HG02840 (cell line): Measurements from ENCODE around the gene OLFML2B.

Experiments used
- ATAC-seq: cut with Tn5 transposase; IDR thresholded peaks from one replicate; pipeline ENCODE4 v1.9.1; 2021; ENCODE audit warnings: mild to moderate bottlenecking, moderate library complexity, moderate number of reproducible peaks; ENCODE audit not compliant: unreplicated experiment, low FRiP score

Gene OLFML2B

DNA sequence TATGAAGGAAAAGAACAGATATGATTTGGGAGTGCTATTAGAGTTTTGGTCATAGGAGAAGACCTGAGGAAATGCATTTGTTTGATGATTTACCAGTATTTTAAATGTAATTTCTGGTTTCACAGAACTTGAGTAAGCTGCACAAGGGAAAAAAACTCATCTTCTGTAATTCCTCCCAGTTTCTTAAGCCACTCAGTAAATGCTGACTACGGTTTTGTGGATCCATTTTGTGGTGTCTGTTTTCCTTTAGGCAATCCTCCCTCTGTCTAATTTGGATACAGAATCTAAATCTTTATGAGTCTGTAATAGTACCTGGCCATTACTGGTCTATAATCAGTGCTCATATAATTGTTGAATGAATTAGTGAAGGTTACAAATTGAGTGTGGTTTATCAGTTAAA lies 72.0 kb downstream of the OLFML2B start:
- ATAC-seq, result no peak

DNA sequence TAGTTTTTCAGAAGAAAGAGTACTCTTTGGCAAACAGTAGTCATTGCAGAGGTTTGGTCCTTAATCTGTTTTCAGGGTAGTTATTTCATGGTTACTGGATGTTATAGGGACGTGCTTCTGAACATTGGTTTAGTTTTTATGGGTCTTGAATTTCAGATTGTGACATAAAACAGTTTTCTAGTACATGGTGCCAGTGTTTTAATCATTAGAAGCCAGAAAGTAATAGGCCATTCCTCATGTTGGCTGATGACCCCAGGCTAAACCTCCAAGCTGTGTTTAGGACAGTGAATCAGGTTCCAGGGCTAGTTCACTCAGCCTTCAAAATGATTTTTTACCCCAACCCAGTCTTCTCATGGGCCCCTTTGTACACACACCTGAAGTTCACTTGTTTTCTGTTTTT lies 73.3 kb downstream of the OLFML2B start:
- no peak for ATAC-seq

DNA sequence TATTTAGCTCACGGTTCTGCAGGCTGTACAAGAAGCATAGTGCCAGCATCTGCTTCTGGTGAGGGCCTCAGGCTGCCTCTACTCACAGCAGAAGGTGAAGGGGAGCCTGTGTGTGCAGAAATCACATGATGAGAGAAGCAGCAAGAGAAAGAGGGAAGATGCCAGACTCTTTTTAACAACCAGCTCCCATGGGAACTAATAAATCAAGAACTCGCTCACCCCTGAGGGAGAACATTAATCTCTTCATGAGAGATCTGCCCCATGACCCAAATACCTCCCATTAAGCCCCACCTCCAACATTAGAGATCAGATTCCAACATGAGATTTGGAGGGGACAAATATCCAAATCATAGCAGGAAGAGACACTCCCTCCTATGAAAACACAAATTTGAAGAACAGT lies 74.1 kb downstream of the OLFML2B start:
- ATAC-seq, result no peak

DNA sequence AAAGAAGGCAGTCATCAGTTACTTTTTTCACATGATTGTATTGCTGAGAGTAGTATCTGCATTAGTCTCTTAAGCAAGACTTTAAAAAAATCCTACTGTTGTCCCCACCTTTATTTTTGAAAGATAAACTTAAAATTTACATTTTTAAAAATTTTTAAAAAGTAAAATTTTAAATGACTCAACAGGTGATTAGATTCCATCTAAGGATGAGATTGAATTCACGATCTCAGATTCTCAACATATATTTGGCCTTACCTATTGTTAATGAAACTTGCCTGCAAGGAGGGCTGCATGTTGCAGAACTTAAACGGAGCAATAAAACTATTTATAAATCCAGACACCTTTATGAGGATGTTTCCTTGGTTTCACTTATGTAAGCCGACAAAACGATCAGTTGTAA lies 75.2 kb downstream of the OLFML2B start:
- ATAC-seq, result no peak

DNA sequence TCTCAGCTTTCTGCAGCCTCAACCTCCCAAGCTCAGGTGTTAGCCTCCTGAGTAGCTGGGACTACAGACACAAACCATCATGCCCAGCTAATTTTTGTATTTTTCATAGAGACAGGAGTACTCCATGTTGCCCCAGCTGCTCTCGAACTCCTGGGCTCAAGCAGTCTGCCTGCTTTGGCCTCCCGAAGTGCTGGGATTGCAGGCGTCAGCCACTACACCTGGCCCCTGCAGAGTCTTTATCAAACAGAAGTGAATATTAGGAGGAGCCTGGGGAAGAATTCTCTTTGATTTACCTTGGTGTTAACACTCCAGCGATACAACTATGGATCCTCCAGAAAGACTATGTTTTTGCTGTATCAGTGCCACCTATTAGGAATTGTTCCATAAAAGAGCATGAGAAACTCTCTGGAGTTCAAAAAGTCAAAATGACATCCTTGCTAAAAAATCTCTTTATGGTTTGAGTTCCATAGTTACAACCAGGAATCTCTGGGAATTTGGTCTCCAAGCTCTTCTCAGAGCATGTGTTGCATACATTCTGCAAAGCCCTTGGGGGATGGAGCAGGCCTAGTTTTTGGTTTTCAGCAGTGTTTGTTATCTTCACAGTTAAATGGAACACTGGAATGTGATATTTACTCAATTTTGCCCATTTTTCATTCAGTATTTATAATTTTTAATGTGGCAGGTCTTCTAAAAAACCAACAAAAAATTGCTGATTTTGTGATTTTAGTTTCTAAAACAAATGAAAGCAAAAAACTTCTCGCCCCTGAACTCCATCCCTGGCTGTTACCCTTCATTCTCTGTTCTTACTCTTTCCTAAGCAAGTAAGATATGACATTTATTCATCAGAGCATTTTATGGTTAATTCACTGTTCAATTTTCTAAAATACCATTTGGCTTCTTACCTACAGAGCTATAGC lies 77.3 kb downstream of the OLFML2B start:
- ATAC-seq, result no peak

DNA sequence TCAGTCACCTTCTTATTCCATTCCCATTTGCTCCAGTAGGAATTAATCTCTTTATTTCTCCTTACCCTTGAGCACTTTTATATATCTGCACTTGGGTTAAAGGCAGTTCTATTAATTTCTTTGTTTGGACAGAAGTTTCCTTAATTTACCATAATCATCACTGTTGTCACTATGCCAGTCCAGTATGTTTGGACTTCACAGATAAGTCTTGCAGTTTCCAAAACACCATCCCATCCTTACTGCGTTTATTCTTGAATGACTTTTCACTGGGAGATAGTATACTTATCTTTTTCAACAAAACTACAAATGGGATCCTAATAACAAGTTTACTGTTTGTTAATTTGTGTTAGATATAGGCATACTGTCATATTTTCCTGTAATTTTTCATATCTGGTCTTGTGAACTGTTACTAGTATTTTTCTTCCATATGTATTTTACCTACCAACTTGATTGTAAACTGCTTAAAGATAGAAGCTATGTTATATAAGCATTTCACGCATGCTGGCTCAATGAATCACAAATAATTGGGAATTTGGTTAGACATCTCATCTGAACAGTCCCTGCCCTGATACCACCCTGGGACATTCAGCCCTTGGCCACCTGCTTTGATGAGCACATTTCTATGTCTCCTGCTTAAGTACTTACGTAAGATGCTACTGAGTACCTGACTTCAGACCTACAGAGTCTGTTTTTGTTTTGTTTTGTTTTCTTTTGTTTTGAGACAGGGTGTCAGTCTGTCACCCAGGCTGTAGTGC lies 78.2 kb downstream of the OLFML2B start:
- no peak for ATAC-seq

DNA sequence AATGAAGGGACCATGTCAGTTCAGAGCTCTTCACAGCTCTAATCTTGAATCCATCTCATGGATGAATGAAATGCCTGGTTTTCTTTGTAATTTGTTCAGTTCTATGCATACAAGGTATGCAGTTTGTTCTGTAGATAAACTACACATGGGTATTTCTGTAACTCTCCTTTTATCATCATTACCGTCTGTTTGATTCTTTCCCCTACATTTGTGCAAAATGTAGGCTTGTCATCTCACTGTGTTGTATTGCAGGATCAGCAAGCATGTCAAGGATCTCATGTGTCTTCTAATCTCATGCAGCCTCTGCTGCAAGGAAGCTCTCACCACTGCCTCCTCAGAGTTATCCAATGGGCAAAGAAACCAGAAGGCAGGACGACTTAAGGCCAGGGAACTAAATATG lies 79.3 kb downstream of the OLFML2B start:
- ATAC-seq, result no peak

DNA sequence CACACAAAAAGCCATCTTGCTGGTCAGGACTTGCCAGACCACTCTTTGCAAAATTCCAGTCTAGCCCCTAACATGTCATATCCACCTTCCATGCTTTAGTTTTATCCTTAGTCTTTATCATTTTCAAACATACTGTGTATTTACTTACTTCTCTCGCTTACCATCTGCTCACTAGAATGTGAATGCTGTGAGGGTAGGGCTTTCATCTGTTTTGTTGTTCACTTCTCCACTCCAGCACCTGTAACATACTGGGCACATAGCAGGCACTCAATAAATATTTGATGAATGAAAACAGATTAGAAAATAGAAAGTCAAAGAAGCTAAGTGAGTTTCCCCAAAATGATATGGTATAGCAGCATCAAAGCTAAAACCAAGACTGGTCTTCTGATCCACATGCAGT lies 79.9 kb downstream of the OLFML2B start:
- ATAC-seq, result no peak

DNA sequence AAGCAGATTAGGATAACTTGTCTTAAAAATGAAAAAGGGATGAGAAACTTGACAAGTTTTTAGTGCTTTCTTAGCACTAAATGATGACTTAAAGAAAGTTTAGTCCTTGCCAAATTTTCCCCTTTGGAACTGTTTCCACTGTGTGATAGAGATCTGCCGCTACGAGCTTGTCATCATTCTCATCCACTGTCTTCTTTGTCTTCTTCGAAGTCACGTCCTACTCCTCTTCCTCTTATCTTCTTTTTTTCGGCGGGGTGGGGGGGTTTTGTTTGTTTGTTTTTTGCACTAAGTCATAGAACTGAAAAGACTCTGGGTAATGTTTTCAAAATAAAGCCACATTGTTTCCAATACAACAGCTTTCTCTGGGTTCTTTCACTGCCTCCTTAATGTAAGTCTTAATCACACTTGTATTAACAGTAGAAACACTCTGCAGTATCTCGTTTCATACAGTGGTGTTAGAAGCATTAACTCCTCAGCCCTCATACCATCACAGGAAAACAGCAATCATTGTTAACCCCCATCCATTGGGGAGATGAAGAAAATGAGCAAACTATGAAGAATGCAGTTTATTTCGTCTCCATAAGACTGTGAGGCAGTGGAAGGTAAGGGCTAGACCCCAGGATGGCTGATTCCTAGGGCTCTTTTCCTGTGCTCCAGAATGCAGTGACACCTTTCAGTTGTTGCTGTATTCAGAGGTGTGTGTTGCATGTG lies 81.8 kb downstream of the OLFML2B start:
- ATAC-seq, result no peak

DNA sequence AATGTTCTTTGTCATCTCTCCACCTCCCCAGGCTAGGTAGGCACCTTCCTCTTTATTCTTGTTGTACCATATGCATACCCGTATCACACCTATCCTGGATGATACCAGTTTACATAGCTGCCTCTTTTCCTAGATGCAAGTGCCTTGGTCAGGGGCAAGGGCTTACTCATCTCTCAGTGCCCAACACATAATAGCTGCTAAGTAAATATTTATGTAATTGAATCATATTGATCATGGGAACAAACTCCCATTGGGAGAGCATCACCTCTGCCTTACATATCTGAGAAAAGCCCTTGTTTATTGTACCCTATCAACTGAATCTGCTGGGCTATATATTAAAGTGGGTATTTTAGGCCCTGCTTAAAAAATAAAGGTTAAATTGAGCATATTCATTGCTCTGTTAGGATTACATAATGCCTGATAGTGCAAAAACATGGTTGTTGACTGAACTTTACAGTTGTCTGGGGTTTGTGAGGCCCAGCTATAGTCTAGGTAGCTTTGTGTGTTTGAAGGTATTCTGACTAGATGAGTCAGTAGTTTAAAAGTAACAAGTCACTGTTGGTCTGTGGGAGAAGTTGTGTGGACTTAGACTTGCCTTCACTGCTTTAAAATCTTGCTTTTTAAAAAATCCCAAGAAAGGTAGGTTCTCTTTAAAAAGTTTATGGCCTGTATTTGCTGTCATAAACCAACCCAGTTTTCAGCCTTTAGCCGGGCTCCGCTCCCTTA lies 82.6 kb downstream of the OLFML2B start:
- ATAC-seq, result no peak

DNA sequence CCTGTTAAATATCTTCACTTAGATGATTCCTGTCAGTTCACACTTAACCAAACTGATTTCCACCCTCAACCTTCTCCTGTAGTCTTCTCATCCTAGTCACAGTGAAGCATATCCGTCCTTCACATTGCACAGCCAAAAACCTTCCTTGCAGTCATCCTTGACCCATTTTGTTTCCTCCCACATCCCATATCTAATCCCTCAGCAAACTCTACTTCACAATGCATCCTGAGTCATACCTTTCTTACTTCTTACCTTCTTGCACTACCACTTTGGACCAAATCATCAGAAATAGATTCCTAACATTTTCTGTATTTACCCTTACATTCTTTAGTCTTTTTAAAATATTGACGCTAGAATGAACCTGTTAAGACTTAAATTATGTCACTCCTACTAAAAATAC lies 86.9 kb downstream of the OLFML2B start:
- no peak for ATAC-seq

DNA sequence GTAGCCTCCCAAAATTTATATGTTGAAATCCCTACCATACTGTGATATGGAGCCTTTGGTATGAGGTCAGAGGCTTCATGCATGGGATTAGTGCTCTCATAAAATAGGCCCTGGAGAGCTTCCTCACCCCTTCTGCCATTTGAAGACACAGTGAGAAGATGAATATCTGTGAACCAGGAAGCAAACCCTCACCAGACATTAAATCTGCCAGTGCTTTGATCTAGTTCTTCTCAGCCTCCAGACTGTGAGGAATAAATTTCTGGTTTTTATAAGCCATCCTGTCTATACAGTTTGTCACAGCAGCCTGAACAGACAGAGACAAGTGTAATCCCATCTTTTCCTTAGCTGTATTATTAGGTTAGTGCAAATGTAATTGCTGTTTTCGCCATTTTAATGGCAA lies 88.4 kb downstream of the OLFML2B start:
- ATAC-seq, result no peak

DNA sequence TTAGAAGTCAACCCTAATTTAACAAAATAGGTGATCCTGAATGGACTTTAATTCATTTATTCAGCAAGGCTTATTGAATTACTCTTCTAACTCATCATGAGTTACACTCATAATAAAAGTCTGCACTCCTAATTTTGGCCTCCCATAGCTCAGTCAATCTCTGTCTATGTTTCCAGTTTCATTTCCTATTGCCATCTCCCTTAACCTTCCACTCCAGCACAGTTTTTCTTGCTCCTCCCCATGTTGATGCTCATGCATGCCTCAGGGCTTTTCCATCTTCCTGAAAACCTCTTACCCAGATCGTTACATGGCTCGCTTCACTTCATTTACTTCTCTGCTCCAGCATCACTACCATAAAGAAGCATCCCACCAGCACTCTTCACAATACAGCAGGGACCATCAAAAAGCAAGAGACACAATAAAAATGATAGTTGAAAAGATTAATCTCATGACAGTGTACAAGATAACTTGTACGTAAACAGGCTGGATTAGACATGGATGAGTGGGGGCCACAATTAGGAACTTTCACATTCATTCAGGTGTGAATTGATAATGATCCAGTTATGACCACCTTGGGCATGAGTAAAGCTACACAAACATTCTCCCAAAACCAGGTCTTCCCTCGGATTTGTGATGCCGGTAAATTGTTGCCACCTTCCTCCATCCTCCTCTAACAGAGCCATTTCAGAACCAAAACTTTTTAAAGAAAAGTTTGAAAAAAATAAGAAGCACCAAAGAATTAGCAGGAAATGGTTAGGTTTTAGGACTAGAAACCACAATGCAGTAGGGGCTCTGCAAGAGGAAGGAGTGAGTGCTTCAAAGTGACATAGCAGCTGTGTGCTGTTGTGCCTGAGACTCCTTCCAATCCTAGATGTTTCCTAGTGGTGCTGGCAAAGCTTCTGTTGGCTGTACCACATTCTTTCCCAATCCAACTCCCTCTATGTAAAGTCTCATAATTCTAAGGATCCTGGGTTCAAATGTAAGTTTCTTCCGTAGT lies 89.8 kb downstream of the OLFML2B start:
- ATAC-seq, result no peak
